RWPE2 (cell line): Measurements from ENCODE around the gene C17orf78.

Experiments used
- ATAC-seq: fragments of 200-7000 bp; cut with Tn5 transposase; 3 replicates; pipeline ENCODE4 v1.9.1; 2021; ENCODE audit warnings: low read depth
- DNase-seq: peaks from one replicate; pipeline ENCODE4 v3.0.0-alpha.2; 2020; ENCODE audit warnings: low spot score
- H3K27ac ChIP-seq: fragments of 450-650 bp; 2 replicates; pipeline ENCODE4 v1.5.1; 2017; ENCODE audit warnings: mild to moderate bottlenecking; ENCODE audit not compliant: poor library complexity, severe bottlenecking
- H3K27me3 ChIP-seq: fragments of 250-450 bp; sonication (Bioruptor Pico); 2 replicates; pipeline ENCODE4 v1.5.1; 2021; ENCODE audit warnings: mild to moderate bottlenecking, moderate library complexity; ENCODE audit not compliant: insufficient read depth, poor library complexity, severe bottlenecking
- H3K36me3 ChIP-seq: fragments of 250-450 bp; sonication (Bioruptor Pico); 2 replicates; pipeline ENCODE4 v1.5.1; 2020; ENCODE audit warnings: low read depth, mild to moderate bottlenecking, moderate library complexity
- H3K4me1 ChIP-seq: fragments of 250-450 bp; sonication (Bioruptor Pico); 2 replicates; pipeline ENCODE4 v1.5.1; 2021; ENCODE audit warnings: mild to moderate bottlenecking, moderate library complexity; ENCODE audit not compliant: insufficient read depth, poor library complexity, severe bottlenecking
- H3K4me3 ChIP-seq: fragments of 250-450 bp; sonication (Bioruptor Pico); 2 replicates; pipeline ENCODE4 v1.5.1; 2021; ENCODE audit warnings: mild to moderate bottlenecking, moderate library complexity; ENCODE audit not compliant: severe bottlenecking
- H3K9me3 ChIP-seq: fragments of 250-450 bp; sonication (Bioruptor Pico); 2 replicates; pipeline ENCODE4 v1.5.1; 2021; ENCODE audit warnings: mild to moderate bottlenecking, moderate library complexity; ENCODE audit not compliant: severe bottlenecking
- TF ChIP-seq, protein P1 (sequence below): fragments of 450-650 bp; IDR thresholded peaks from one replicate; pipeline ENCODE4 v1.5.1; 2017; ENCODE audit warnings: mild to moderate bottlenecking, moderate library complexity; ENCODE audit not compliant: poor library complexity, severe bottlenecking

C17orf78 gene

DNA sequence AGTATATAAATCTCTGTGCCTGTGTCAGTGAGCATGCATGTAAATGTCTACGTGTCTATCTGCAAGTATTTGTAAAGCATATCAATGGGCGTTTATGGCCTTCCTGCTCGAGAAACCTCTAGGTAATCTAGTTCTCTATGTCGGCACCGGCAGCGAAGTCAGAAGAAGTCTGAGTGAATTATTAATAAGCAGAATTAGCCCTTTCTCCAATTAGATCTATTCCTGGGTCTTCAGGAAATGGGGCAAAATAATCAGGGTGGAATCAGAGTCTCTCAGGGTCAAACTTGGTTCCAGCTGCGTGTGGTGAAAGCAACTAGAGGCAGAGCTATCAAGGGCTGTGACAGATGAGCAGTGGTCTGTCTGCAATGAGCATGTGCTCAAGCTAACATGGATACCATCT is at the start of gene C17orf78:
Gene C17orf78 (plus strand): TSS at position 280 of the 400 bp plus-strand sequence. CDS start 108 bp downstream, at position 388.
- ATAC-seq (no peak), DNase-seq (no peak)
- TF ChIP-seq, protein P1, sequence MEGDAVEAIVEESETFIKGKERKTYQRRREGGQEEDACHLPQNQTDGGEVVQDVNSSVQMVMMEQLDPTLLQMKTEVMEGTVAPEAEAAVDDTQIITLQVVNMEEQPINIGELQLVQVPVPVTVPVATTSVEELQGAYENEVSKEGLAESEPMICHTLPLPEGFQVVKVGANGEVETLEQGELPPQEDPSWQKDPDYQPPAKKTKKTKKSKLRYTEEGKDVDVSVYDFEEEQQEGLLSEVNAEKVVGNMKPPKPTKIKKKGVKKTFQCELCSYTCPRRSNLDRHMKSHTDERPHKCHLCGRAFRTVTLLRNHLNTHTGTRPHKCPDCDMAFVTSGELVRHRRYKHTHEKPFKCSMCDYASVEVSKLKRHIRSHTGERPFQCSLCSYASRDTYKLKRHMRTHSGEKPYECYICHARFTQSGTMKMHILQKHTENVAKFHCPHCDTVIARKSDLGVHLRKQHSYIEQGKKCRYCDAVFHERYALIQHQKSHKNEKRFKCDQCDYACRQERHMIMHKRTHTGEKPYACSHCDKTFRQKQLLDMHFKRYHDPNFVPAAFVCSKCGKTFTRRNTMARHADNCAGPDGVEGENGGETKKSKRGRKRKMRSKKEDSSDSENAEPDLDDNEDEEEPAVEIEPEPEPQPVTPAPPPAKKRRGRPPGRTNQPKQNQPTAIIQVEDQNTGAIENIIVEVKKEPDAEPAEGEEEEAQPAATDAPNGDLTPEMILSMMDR = no peak
- no peaks in the 10 kb centered on the region for H3K4me1 ChIP-seq
- no peaks in the 10 kb centered on the region for H3K36me3 ChIP-seq
- H3K4me3 ChIP-seq = no peak within 1 kb of the TSS
- H3K27ac ChIP-seq = no peak within 1 kb of the TSS
- no peaks in the 10 kb centered on the region for H3K9me3 ChIP-seq
- no peaks in the 10 kb centered on the region for H3K27me3 ChIP-seq

GRCh38 chr17:37327341-37328090 is 48.3 kb upstream of the C17orf78 start:
- peaks cover 76% of the 10 kb centered on the region for H3K36me3 ChIP-seq
- TF ChIP-seq, protein P1 = no peak
- no peaks in the 10 kb centered on the region for H3K9me3 ChIP-seq
- no peak overlapping the region for H3K27ac ChIP-seq
- no peaks in the 10 kb centered on the region for H3K4me1 ChIP-seq
- H3K4me3 ChIP-seq = no peak overlapping the region
- DNase-seq (no peak), ATAC-seq (no peak)
- H3K27me3 ChIP-seq = no peaks in the 10 kb centered on the region

DNA sequence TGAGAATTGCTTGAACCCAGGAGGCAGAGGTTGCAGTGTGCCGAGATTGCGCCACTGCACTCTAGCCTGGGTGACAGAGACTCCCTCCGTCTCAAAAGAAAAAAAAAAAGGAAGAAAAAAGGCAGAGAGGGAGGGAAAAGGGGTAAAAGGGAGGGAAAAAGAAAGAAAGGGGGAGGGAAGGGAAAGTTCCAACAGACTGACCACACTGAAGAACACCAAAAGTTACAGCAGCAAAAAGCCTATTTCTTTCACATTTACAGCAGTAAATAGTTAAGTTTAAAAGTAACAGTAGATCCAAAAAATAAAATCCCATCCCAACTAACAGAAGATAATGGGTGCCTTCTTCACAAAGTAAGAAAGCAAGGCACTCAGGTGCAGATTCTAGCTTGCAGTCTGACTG is 36.9 kb upstream of the C17orf78 start:
- Histone ChIP-seq H3K27ac (no peak overlapping the region), H3K36me3 (peaks cover 51% of the 10 kb centered on the region), H3K4me3 (no peak overlapping the region), H3K9me3 (no peaks in the 10 kb centered on the region), H3K27me3 (no peaks in the 10 kb centered on the region), H3K4me1 (no peaks in the 10 kb centered on the region)
- ATAC-seq = no peak
- TF ChIP-seq, protein P1 = no peak
- DNase-seq = no peak

- Histone ChIP-seq H3K27ac (no peak overlapping the region), H3K4me3 (no peak overlapping the region), H3K27me3 (no peaks in the 10 kb centered on the region), H3K4me1 (no peaks in the 10 kb centered on the region), H3K36me3 (peaks cover 56% of the 10 kb centered on the region), H3K9me3 (no peaks in the 10 kb centered on the region)
- TF ChIP-seq, protein P1 = no peak
- DNase-seq = no peak
- no peak for ATAC-seq
These were observed 36.5 kb upstream of the C17orf78 start for GRCh38 chr17:37339321-37339720.

GRCh38 chr17:37340804-37341203 is 35.0 kb upstream of the C17orf78 start:
- DNase-seq (no peak), ATAC-seq (no peak)
- Histone ChIP-seq H3K4me3 (no peak overlapping the region), H3K4me1 (no peaks in the 10 kb centered on the region), H3K27me3 (no peaks in the 10 kb centered on the region), H3K27ac (no peak overlapping the region), H3K9me3 (no peaks in the 10 kb centered on the region), H3K36me3 (peaks cover 71% of the 10 kb centered on the region)
- TF ChIP-seq, protein P1 = no peak
